SU-DHL-6 (cell line): ENCODE results near the gene VTI1A.

ENCODE experiments used
- H2AFZ ChIP-seq: fragments of 200-600 bp; sonication (generic); 2 replicates; pipeline ENCODE4 v1.6.1; 2014; ENCODE audit warnings: low read depth, mild to moderate bottlenecking, moderate library complexity, mixed read lengths, antibody characterized with exemption, low read length; ENCODE audit not compliant: severe bottlenecking
- H3F3A ChIP-seq: fragments of 200-600 bp; shearing (Covaris generic); 2 replicates; pipeline ENCODE4 v1.6.0; 2016; ENCODE audit warnings: antibody characterized with exemption, mild to moderate bottlenecking; ENCODE audit not compliant: insufficient read depth
- H3K27ac ChIP-seq: fragments of 200-600 bp; sonication (generic); 2 replicates; pipeline ENCODE4 v1.5.1; 2016; ENCODE audit warnings: low read depth, mild to moderate bottlenecking, low read length, moderate library complexity, mixed read lengths
- H3K27me3 ChIP-seq: fragments of 200-600 bp; sonication (generic), shearing (Covaris generic); 2 replicates; pipeline ENCODE4 v1.6.0; 2014; ENCODE audit warnings: mild to moderate bottlenecking, low read length
- H3K36me3 ChIP-seq: fragments of 200-600 bp; sonication (generic); 2 replicates; pipeline ENCODE4 v1.6.1; 2014; ENCODE audit warnings: mild to moderate bottlenecking, low read length, mixed read lengths
- H3K4me2 ChIP-seq: fragments of 300-600, 200-600 bp; shearing (Covaris generic), sonication (generic); 2 replicates; pipeline ENCODE4 v1.6.0; 2014; ENCODE audit warnings: low read length, low read depth, mild to moderate bottlenecking; ENCODE audit not compliant: poor library complexity, severe bottlenecking
- H3K4me3 ChIP-seq: fragments of 200-600 bp; sonication (generic); 2 replicates; pipeline ENCODE4 v1.5.1; 2014; ENCODE audit warnings: antibody characterized with exemption, low read length, mild to moderate bottlenecking, mixed read lengths; ENCODE audit not compliant: insufficient read depth, poor library complexity, severe bottlenecking
- H3K79me2 ChIP-seq: fragments of 200-600 bp; sonication (generic); 2 replicates; pipeline ENCODE4 v1.6.1; 2014; ENCODE audit warnings: mild to moderate bottlenecking, low read length, moderate library complexity; ENCODE audit not compliant: insufficient read depth
- H3K9ac ChIP-seq: fragments of 200-600 bp; sonication (generic); 2 replicates; pipeline ENCODE4 v1.7.0; 2014; ENCODE audit warnings: mild to moderate bottlenecking, low read length
- H3K9me2 ChIP-seq: fragments of 200-600 bp; sonication (generic); replicated peaks from 2 replicates; pipeline ENCODE4 v1.6.1; 2014; ENCODE audit warnings: low read length; ENCODE audit not compliant: insufficient read depth
- H3K9me3 ChIP-seq: fragments of 200-600 bp; sonication (generic); 2 replicates; pipeline ENCODE4 v1.6.1; 2014; ENCODE audit warnings: low read length, mixed read lengths; ENCODE audit not compliant: insufficient read depth
- H4K20me1 ChIP-seq: fragments of 200-600 bp; sonication (generic); 2 replicates; pipeline ENCODE4 v1.6.1; 2014; ENCODE audit warnings: low read depth, mild to moderate bottlenecking, antibody characterized with exemption, low read length, moderate library complexity, mixed read lengths
- EZH2phosphoT487 ChIP-seq: fragments of 200-600 bp; sonication (generic), shearing (Covaris generic); conservative IDR thresholded peaks from 2 replicates; pipeline ENCODE4 v1.6.1; 2018; ENCODE audit warnings: mild to moderate bottlenecking, antibody characterized with exemption, low read length, moderate library complexity, mixed read lengths
- TF ChIP-seq, protein P1 (sequence below): fragments of 200-600 bp; sonication (generic); IDR thresholded peaks from one replicate; pipeline ENCODE4 v1.5.1; 2017; ENCODE audit warnings: antibody characterized with exemption, mild to moderate bottlenecking, low read length, moderate library complexity; ENCODE audit not compliant: insufficient read depth, poor library complexity, severe bottlenecking

Gene VTI1A

DNA sequence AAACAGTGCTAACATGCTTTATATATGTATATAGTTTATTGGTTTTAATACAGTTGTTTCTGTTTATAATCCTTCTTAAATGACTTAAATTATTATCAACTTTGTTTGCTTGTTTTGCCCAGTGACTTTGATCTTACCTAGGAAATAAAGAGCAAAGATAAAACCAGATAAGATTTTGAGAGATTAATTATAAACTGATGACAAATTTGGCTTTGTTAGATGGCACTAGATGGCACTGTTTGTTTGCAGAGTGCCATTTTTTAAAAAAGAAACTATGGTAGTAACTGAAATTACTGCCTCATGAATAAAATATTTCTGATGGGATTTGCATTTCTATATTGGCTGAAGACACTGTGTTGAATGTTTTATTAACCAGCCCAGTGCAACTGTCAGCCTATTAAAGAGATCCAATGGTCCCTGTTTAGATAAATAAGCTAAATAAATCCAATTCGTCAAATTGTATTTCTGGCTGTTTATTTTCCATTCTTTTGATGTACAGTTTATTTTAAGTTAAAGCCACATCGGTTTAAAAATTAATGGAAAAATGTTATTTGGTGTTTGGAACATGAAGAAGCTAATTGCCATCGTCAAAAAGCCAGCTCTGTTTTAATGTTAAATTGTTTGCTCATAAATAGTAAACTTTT lies 28.7 kb downstream of the VTI1A start:
- Histone ChIP-seq H3K9ac (no peak overlapping the region), H3F3A (0 out of 2 replicates have a peak, but pooled peaks cover 4% of the 10 kb centered on the region), H3K9me3 (no peaks in the 10 kb centered on the region), H3K4me3 (no peak overlapping the region), H3K27ac (no peak overlapping the region), H3K36me3 (no peaks in the 10 kb centered on the region), H2AFZ (no peak overlapping the region), H3K4me2 (no peak overlapping the region), H4K20me1 (no peaks in the 10 kb centered on the region), H3K9me2 (no peaks in the 10 kb centered on the region), H3K27me3 (no peaks in the 10 kb centered on the region), H3K79me2 (peaks cover 20% of the 10 kb centered on the region)
- TF ChIP-seq, protein P1, sequence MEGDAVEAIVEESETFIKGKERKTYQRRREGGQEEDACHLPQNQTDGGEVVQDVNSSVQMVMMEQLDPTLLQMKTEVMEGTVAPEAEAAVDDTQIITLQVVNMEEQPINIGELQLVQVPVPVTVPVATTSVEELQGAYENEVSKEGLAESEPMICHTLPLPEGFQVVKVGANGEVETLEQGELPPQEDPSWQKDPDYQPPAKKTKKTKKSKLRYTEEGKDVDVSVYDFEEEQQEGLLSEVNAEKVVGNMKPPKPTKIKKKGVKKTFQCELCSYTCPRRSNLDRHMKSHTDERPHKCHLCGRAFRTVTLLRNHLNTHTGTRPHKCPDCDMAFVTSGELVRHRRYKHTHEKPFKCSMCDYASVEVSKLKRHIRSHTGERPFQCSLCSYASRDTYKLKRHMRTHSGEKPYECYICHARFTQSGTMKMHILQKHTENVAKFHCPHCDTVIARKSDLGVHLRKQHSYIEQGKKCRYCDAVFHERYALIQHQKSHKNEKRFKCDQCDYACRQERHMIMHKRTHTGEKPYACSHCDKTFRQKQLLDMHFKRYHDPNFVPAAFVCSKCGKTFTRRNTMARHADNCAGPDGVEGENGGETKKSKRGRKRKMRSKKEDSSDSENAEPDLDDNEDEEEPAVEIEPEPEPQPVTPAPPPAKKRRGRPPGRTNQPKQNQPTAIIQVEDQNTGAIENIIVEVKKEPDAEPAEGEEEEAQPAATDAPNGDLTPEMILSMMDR: peak; percentile 31
- no peak for TF ChIP-seq EZH2phosphoT487

DNA sequence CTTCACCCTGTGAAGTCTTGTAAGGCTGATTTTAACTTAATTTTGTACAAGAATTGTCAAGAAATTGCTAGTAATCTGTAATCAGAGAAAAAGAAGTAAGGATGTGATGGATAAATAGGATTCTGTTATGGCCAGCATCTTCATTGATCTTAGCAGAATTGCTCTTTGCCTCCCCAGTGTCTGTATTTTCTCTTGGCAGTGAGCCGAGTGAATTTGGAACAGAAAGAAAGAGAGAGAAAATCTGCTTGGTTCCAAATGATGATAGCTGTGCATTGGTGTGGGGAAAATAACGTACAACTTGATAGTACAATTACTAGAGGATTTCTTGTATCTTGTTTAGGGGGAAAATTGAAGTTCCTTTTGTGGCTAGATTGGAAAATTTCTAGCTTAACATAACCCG lies 34.6 kb downstream of the VTI1A start:
- no peaks in the 10 kb centered on the region for H4K20me1 ChIP-seq

DNA sequence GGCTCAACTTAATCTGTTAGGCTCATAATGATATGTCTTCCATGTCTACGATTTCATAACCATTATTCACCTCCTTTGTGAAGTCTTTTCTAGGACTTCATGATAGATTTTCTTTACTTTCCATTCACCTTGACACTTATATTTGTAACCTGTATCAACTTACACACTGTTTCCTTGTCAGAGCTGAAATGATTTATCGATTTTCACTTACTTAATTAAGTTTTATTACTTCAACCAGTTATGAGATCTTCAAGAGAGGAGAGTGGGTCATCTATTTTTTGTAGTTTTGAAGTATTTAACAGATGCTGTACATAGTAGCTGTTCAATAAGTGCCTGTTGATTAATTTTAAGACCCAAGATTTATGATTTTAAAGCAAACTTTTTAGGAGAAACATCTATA lies 37.4 kb downstream of the VTI1A start:
- Histone ChIP-seq H3K9me2 (no peaks in the 10 kb centered on the region), H3K36me3 (no peaks in the 10 kb centered on the region), H3K27me3 (no peaks in the 10 kb centered on the region), H2AFZ (no peak overlapping the region), H3K27ac (no peak overlapping the region), H3K4me2 (no peak overlapping the region), H3K79me2 (peaks cover 4% of the 10 kb centered on the region; the same call in 1 of the 2 replicates), H3F3A (no peaks in the 10 kb centered on the region), H3K9ac (no peak overlapping the region), H3K4me3 (no peak overlapping the region), H4K20me1 (no peaks in the 10 kb centered on the region), H3K9me3 (no peaks in the 10 kb centered on the region)
- no peak for TF ChIP-seq EZH2phosphoT487
- TF ChIP-seq, protein P1: no peak

More for the DNA sequence above, 34.6 kb downstream of the VTI1A start:
- H3K4me2 ChIP-seq: no peak overlapping the region
- no peaks in the 10 kb centered on the region for H3K9me2 ChIP-seq
- no peak overlapping the region for H3K27ac ChIP-seq
- TF ChIP-seq EZH2phosphoT487: no peak
- TF ChIP-seq, protein P1: no peak
- peaks cover 4% of the 10 kb centered on the region for H3K79me2 ChIP-seq
- no peak overlapping the region for H3K9ac ChIP-seq
- no peak overlapping the region for H3K4me3 ChIP-seq
- H3K36me3 ChIP-seq: no peaks in the 10 kb centered on the region
- H3K9me3 ChIP-seq: no peaks in the 10 kb centered on the region
- H3K27me3 ChIP-seq: no peaks in the 10 kb centered on the region
- H2AFZ ChIP-seq: no peak overlapping the region
- H3F3A ChIP-seq: no peaks in the 10 kb centered on the region
